T1000 (cell line): Measurements from ENCODE around the gene CUEDC1.

Experiments used
- DNase-seq: peaks from one replicate; lab custom pipeline; 2025; ENCODE audit warnings: mixed read lengths; lab: John Stamatoyannopoulos, UW

Gene CUEDC1

DNA sequence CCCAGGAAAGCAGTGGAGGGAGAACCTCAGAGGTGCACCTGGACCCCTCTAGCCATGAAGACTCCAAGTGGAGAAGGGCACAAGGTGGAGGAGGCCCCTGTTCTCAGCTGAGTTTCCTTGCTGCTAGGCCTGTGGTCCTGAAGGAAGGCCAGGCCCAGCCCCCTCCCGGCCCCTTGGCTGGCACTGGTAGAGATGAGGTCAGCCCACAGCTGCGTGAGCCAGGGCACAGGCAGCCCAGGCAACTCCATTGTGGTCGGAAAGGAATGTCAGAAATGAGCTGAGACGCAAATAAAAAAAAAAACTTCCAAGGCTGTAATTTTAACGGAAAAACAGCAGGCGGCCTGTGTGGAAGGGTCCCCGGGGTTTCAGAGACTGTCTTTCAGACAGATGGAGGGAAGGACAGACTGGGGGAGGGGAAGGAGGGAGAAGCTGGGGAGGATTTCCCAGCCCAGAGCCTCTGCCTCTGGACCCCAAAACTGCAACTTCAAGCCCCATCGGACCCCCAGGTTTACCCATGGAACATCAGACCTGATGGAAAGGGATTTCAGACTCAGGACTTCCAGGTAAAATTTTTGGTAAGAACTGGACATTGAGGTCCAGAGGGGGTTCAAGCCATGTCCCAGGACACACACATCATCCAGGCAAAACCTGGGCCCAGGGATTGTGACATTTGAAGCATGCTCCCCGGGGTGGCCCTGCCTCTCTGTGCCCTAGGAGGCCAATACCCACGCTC is 79.8 kb downstream of the CUEDC1 start:
- DNase-seq: peak; percentile 93

DNA sequence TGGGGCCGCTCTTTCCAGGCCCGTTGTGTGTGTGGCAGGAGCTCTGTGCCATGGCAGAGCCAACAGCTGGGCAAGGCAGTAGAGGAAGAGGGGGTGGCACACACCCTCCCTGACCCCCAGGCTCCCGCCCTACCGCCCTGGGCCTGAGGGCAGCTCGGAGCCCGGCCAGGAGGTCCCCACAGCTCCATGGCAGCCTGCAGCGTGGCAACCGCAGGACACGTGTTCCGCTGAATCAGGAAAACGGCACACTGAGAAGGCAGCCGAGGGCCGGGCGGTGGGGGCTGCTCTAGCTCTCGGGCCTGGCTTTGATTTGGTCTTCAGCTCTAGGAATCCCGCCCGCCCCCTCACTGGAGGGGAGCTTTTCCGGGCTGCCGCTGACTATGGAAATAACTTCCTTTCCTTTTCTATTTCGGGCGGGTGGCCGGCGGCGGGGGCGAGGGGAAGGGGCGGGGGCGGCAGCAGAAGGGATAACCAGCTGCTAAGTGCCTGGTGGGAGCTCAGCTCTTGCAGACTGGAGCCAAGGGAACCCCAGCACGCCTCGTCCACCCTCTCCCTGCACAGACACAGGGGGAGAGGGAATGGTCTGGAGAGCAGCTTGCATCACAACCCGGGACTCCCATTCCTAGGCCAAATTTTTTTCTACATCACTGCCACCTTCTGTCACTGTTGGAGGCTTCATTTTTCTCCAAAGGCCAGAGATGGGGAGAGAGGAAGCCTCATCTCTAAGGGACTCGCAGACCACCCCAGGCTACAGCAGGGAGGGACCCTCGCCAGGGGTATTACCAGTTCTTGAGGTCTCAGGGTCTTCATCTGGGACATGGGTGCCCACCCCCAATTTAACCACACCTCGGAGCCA is 80.5 kb downstream of the CUEDC1 start:
- peak; percentile 91 for DNase-seq

GRCh38 chr17:57874058-57874419 is 81.2 kb downstream of the CUEDC1 start:
- no peak for DNase-seq

GRCh38 chr17:57873261-57874057 is 81.8 kb downstream of the CUEDC1 start:
- no peak for DNase-seq

DNA sequence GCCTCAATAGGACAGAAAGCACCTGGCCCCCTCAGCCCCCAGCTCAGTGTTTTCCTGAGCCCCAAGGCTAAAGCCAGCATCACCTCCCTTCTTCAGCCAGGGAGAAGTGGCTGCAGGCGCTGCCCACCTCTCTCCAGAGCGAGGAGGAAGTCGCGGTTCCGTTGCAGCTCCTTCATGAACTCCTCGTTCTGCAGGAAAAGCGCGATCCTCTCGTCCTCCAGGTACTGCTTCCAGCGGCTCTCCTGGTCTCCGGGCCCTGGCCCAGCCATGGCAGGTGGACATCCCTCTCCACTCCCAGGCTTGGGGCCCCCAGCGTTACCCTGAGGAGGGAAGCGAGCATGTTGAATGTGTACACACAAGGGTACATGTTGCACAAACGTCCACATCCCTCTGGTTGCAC is 82.7 kb downstream of the CUEDC1 start:
- no peak for DNase-seq

- no peak for DNase-seq
Observed at GRCh38 chr17:57871863-57872262, 83.3 kb downstream of the CUEDC1 start.

DNA sequence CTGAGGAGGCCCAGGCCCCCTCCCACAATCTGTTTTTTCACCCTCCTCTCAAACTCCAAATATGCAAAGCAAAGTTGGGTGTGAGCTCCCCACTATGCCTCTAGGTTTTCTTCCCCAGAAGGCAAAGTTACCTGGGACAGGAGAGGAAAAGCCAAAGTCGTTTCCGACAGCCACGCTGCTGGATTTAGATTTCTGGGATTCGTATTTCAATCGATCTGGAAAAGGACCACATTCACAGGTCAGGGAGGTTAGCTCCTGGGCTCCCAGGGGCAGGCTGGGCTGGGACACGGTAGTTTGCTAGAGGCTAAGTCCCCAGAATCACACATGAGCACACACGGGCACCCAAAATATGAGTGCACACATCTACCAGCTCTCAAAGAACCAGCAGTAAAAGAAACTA is 84.1 kb downstream of the CUEDC1 start:
- no peak for DNase-seq

DNA sequence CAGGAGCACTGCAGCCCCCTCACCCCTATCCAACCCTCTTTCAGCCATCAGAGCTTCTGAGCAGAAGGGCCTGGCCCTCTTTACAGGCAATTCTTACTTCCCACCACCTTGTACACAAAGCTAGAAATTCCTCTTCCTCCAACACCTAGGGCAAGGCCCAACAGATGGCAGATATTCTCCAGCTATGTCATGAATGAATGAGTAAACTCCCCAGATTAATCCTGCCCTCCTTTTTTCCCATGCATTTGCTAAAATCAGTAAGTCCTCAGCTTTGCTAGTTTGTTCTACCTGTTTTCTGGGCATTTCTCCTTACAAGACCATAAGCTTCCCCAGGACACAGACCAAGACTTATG is 85.0 kb downstream of the CUEDC1 start:
- DNase-seq: no peak

DNA sequence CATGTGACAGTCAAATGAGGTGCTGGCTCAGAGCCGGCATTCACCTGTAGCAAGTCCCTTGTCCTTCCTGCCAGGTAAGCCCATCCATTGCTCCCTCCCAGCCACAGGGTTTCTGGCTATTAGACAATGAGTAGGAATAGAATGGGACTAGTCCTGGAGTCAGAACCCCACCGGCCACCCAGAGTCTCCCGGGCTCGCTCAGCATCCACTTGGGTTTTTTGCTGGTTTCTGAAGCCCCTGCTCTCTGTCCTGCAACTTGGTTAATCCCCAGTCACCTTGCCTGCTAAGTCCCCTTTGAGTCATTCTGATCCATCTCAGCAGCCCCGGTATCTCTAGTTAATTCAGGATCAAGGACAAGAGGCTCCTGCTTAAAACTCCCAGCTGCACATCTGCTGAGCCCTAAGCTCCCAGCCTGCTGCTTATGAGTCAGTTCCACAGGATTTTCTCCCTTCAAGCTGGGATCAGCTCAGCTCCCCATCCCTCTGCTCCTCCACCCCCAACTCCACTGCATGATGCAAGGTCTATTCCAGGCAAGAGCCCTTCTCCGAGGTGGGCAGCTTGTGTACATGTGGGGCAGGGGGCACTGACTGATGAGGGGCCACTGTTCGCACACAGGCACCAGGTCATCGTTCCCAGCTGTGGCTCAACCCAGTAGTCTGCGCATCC is 85.5 kb downstream of the CUEDC1 start:
- DNase-seq: no peak

GRCh38 chr17:57868910-57869616 is 86.1 kb downstream of the CUEDC1 start:
- no peak for DNase-seq

DNA sequence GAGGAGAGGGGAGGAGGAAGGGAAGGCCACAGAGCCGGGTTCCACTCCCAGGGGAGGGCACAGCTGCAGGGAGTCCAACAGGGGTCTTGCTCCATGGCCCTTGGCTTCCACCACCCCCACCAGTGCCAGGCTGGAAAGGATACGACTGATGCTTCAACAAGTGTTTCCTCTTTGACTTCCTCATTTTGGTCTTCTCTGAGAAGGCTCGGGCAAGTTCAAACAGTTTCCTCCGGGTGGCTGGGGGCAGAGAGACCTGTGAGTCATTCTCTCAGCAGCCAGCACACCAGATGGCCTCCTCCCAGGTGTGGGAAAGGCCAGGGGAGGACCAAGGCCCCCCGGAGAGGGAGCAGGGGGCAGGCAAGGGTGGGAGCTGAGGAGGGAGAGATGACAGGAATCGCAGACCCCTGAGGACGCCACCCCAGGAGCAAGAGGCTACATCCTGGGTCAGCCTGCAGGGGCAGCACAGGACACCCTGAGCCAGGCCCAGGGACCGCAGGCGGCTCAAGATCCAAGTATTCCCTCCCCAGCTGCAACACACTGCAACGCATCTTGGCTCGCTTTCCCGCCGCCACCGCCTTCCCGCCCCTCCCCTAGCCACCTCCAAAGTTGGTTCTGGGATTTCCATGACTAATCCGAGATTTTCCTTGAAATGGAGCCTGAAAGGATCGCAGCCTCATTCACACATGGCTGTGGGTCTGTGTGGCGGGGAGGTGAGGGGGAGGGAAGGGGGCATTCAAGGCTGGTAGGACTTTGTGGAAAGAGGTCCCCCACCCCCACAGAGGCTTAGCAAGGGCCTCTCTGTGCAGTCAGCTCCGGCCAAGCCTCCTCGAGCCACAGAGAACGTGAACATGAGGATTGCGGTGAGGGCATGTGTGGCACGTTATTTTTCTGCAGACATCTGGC is 87.0 kb downstream of the CUEDC1 start:
- peak; percentile 86 for DNase-seq

GRCh38 chr17:57867126-57867525 is 88.1 kb downstream of the CUEDC1 start:
- no peak for DNase-seq

- no peak for DNase-seq
Observed at GRCh38 chr17:57866723-57867122, 88.5 kb downstream of the CUEDC1 start.

DNA sequence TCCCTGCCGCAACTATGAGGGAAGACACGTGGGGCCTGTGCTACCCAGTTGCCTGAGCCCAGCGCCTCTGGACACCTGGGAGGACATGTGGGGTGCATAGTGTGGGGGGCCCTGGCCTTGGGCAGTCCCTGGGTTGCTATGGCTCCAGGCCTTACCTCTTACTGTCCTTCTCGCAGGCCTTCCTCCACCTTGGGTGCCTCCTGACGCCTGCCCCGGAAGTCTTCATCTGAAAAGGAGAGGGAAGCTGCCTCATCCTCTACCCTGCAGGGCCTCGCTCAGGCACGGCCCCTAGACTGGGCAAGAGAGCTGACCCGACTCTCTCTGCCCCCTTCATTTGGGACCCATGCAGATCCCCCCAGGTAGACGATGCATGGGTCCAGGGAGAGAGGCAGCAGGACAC is 88.9 kb downstream of the CUEDC1 start:
- no peak for DNase-seq

DNA sequence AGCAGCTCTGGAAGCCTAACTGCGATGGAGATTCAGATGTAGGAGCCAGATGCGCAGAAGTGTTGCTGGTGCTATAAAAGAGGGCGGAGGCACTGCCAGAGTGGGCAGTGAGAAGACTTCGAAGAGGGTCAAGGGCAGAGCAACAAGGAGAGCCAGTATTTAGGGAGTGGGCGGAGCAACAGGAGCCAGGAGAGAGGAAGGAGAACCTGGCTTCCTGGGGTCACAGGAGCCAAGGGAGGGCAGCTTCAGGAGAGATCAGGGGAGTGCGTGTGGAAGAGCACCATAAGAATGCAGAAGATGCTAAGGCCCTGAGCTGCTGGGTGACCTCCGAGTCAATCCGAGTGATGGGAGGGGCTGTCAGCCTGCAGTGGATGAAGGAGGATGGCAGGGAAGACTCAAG is 90.9 kb downstream of the CUEDC1 start:
- DNase-seq: no peak

- no peak for DNase-seq
Observed at GRCh38 chr17:57862694-57863667, 92.2 kb downstream of the CUEDC1 start.

GRCh38 chr17:57861790-57862693 is 93.2 kb downstream of the CUEDC1 start:
- no peak for DNase-seq
